HG03039 (cell line): Measurements from ENCODE around the gene KMT5C.
"Not testable (repeated sequence)": the region's sequence is repeated elsewhere in the genome, so short reads cannot be mapped to it uniquely, and the experiment has no call there.

Source experiments
- ATAC-seq: cut with Tn5 transposase; IDR thresholded peaks from one replicate; pipeline ENCODE4 v1.9.1; 2021; ENCODE audit warnings: mild to moderate bottlenecking, moderate library complexity; ENCODE audit not compliant: unreplicated experiment

Gene KMT5C

GRCh38 chr19:55315956-55316525 lies 23.6 kb upstream of the KMT5C start:
- no peak for ATAC-seq

- ATAC-seq, result no peak
Measured at GRCh38 chr19:55316646-55317045, 23.0 kb upstream of the KMT5C start.

GRCh38 chr19:55319785-55320184 lies 19.9 kb upstream of the KMT5C start:
- ATAC-seq, result no peak

- ATAC-seq, result no peak
Measured at GRCh38 chr19:55320844-55321419, 18.7 kb upstream of the KMT5C start.

GRCh38 chr19:55321466-55322137 lies 18.1 kb upstream of the KMT5C start:
- no peak for ATAC-seq

GRCh38 chr19:55322204-55322885 lies 17.3 kb upstream of the KMT5C start:
- ATAC-seq, result no peak

- no peak for ATAC-seq
Measured at GRCh38 chr19:55324662-55325061, 15.0 kb upstream of the KMT5C start.

GRCh38 chr19:55325172-55325571 lies 14.5 kb upstream of the KMT5C start, which contains the start of gene TMEM150B:
Gene TMEM150B, minus strand, starts transcription at chr19:55325341. Its CDS starts 4,305 bp downstream, at chr19:55321036.
- ATAC-seq, result no peak

GRCh38 chr19:55328774-55329318 lies 10.8 kb upstream of the KMT5C start:
- ATAC-seq, result not testable (repeated sequence)

GRCh38 chr19:55329791-55330190 lies 9.9 kb upstream of the KMT5C start:
- not testable (repeated sequence) for ATAC-seq

- no peak for ATAC-seq
Measured at GRCh38 chr19:55333870-55334269, 5.8 kb upstream of the KMT5C start.

GRCh38 chr19:55336101-55336500 lies 3.6 kb upstream of the KMT5C start:
- ATAC-seq, result no peak

- ATAC-seq, result no peak
Measured at GRCh38 chr19:55339889-55340783, 460 bp downstream of the KMT5C start.

GRCh38 chr19:55340784-55341147 lies 1.1 kb downstream of the KMT5C start:
- no peak for ATAC-seq

GRCh38 chr19:55341171-55341588 lies 1.5 kb downstream of the KMT5C start:
- no peak for ATAC-seq

- no peak for ATAC-seq
Measured at GRCh38 chr19:55341595-55342531, 2.2 kb downstream of the KMT5C start.

GRCh38 chr19:55344444-55344843 lies 4.8 kb downstream of the KMT5C start:
- no peak for ATAC-seq

- no peak for ATAC-seq
Measured at GRCh38 chr19:55345101-55345817, 5.6 kb downstream of the KMT5C start.
